ENCODE measurements around the gene DEPDC7.

Gene DEPDC7

GRCh38 chr11:33005175-33005574, 10.5 kb upstream of the DEPDC7 start:
- no peak for DNase-seq (ENCODE audit: extremely low read depth, low read depth)
- H3K4me3 ChIP-seq (replicated peaks; ENCODE audit: low read depth, low read length): no peak overlapping the region
- TF ChIP-seq CTCF (IDR thresholded peaks at IDR 0.05; ENCODE audit: low read depth, low read length, missing control alignments): no peak

GRCh38 chr11:33006010-33006409, 9.7 kb upstream of the DEPDC7 start:
- H3K4me3 ChIP-seq (replicated peaks; ENCODE audit: low read depth, low read length): no peak overlapping the region
- DNase-seq (ENCODE audit: extremely low read depth, low read depth): no peak
- TF ChIP-seq CTCF (IDR thresholded peaks at IDR 0.05; ENCODE audit: low read depth, low read length, missing control alignments): no peak

GRCh38 chr11:33013755-33014154, 1.9 kb upstream of the DEPDC7 start:
- DNase-seq (ENCODE audit: extremely low read depth, low read depth): no peak
- TF ChIP-seq CTCF (IDR thresholded peaks at IDR 0.05; ENCODE audit: low read depth, low read length, missing control alignments): no peak
- no peak overlapping the region for H3K4me3 ChIP-seq (replicated peaks; ENCODE audit: low read depth, low read length)

DNA sequence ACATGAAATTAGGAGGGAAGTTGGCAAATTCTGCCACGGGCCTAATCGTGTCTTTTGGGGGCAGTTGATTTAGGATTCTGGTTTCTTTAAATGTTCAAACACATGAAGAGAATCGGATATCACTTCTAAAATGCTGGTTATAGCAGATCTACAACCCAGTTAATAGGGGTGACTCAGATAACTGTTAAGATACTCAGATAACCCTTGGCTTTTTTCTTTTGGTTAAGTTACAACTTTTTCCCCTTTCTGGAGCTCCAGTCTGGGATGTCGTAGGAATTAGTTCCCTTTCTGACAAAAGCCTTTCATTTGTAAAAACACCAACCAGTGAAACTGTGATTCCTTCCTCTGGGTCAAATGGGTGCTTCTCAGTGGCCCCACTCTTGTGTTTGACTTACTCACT, 976 bp downstream of the DEPDC7 start:
- no peak for DNase-seq (ENCODE audit: extremely low read depth, low read depth)
- TF ChIP-seq CTCF (IDR thresholded peaks at IDR 0.05; ENCODE audit: low read depth, low read length, missing control alignments): no peak
- H3K4me3 ChIP-seq (replicated peaks; ENCODE audit: low read depth, low read length): peak overlapping the region; percentile 66

DNA sequence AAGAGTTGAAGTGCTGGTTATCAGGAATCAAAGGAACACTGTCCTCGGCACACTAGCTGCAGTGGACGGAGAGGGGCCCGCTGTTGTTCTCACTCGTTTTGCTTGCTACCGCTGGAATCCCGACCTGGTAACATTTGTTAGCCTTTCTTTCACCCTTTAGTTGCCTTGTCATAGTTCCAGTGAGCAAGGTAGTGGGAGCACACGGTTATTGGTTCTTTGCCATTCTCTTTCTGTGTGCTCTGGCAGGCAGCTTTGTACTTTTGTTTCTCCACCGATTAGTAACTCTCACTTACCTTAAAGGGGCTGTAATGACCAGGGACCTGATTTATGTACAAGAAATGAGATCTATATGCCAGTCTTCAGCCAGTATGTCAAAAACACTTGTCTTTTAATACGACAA, 1.8 kb downstream of the DEPDC7 start:
- DNase-seq (ENCODE audit: extremely low read depth, low read depth): no peak

GRCh38 chr11:33017965-33018364, 2.3 kb downstream of the DEPDC7 start:
- no peak for TF ChIP-seq CTCF (IDR thresholded peaks at IDR 0.05; ENCODE audit: low read depth, low read length, missing control alignments)
- no peak for DNase-seq (ENCODE audit: extremely low read depth, low read depth)
- H3K4me3 ChIP-seq (replicated peaks; ENCODE audit: low read depth, low read length): no peak overlapping the region

More for the DNA sequence above, 1.8 kb downstream of the DEPDC7 start:
- TF ChIP-seq CTCF (IDR thresholded peaks at IDR 0.05; ENCODE audit: low read depth, low read length, missing control alignments): no peak
- peak overlapping the region; percentile 66 for H3K4me3 ChIP-seq (replicated peaks; ENCODE audit: low read depth, low read length)

GRCh38 chr11:33018840-33019239, 3.2 kb downstream of the DEPDC7 start:
- TF ChIP-seq CTCF (IDR thresholded peaks at IDR 0.05; ENCODE audit: low read depth, low read length, missing control alignments): no peak
- DNase-seq (ENCODE audit: extremely low read depth, low read depth): no peak
- no peak overlapping the region for H3K4me3 ChIP-seq (replicated peaks; ENCODE audit: low read depth, low read length)

All from HFF-Myc (cell line).